IMR-90 (cell line): ENCODE measurements around the gene TRIM41. TPM values are rescaled to one million over a fixed set of nuclear protein-coding genes. Genes with fewer than 3 reads are reported as not detected.
A peak's percentile ranks its signal among the peaks of the same experiment; 100 is the strongest.

Source experiments
- ATAC-seq: fragments of 200-7000 bp; cut with Tn5 transposase; 2 replicates; pipeline ENCODE4 v1.9.1; 2020; ENCODE audit warnings: low read depth, mild to moderate bottlenecking, moderate library complexity
- BruUV-seq: library from RNA; stranded (reverse); fragments of 400-500 nt; replicated peaks from 2 replicates; lab custom pipeline; 2021; lab: Mats Ljungman, UMichigan
- CTCF ChIA-PET: fragments of 300-600 bp; formaldehyde crosslinking; extraction: SDS; loops from one replicate; lab custom pipeline; 2021; ENCODE audit warnings: antibody characterized with exemption; lab: Yijun Ruan, JAX
- POLR2A ChIA-PET: fragments of 300-600 bp; sonication (Branson Sonifier 250); formaldehyde crosslinking; loops from one replicate; lab custom pipeline; 2022; ENCODE audit warnings: antibody characterized with exemption; ENCODE audit not compliant: unreplicated experiment; lab: Charles Lee
- DNase-seq: peaks from one replicate; pipeline ENCODE4 v3.0.0; 2013
- H2AFZ ChIP-seq: replicated peaks from 2 replicates; pipeline ENCODE3; 2013; ENCODE audit warnings: low read length, mild to moderate bottlenecking; ENCODE audit not compliant: poor library complexity
- H2AK5ac ChIP-seq: 2 replicates; pipeline ENCODE4 v1.6.1; 2013; ENCODE audit warnings: low read depth, low read length, inconsistent platforms
- H2AK9ac ChIP-seq: replicated peaks from 2 replicates; pipeline ENCODE3; 2013; ENCODE audit warnings: mild to moderate bottlenecking, low read depth, low read length, moderate library complexity; ENCODE audit not compliant: poor library complexity
- H2BK120ac ChIP-seq: 2 replicates; pipeline ENCODE4 v1.6.1; 2013; ENCODE audit warnings: low read depth, low read length, inconsistent platforms
- H2BK15ac ChIP-seq: 3 replicates; pipeline ENCODE4 v1.6.1; 2013; ENCODE audit warnings: low read depth, low read length, inconsistent platforms
- H2BK20ac ChIP-seq: 2 replicates; pipeline ENCODE4 v1.6.1; 2013; ENCODE audit warnings: low read depth, mild to moderate bottlenecking, inconsistent platforms, low read length, moderate library complexity
- H2BK5ac ChIP-seq: 2 replicates; pipeline ENCODE4 v1.6.1; 2013; ENCODE audit warnings: mild to moderate bottlenecking, low read depth, low read length, inconsistent platforms; ENCODE audit not compliant: poor library complexity, severe bottlenecking
- H3K14ac ChIP-seq: replicated peaks from 2 replicates; pipeline ENCODE4 v1.6.1; 2013; ENCODE audit warnings: low read depth, low read length, inconsistent platforms
- H3K18ac ChIP-seq: 2 replicates; pipeline ENCODE4 v1.6.1; 2013; ENCODE audit warnings: low read depth, low read length, control low read depth
- H3K23ac ChIP-seq: 2 replicates; pipeline ENCODE4 v1.6.1; 2013; ENCODE audit warnings: low read depth, low read length, inconsistent platforms
- H3K27ac ChIP-seq: 2 replicates; pipeline ENCODE4 v1.5.1; 2013; ENCODE audit warnings: mild to moderate bottlenecking, control low read depth, low read length; ENCODE audit not compliant: insufficient read depth
- H3K27me3 ChIP-seq: 2 replicates; pipeline ENCODE4 v1.6.1; 2013; ENCODE audit warnings: low read length; ENCODE audit not compliant: control insufficient read depth, insufficient read depth
- H3K36me3 ChIP-seq: 2 replicates; pipeline ENCODE4 v1.6.1; 2013; ENCODE audit warnings: low read length, mixed read lengths; ENCODE audit not compliant: control insufficient read depth, insufficient read depth
- H3K4ac ChIP-seq: 2 replicates; pipeline ENCODE4 v1.6.1; 2013; ENCODE audit warnings: low read depth, low read length, inconsistent platforms
- H3K4me1 ChIP-seq: 2 replicates; pipeline ENCODE4 v1.6.1; 2013; ENCODE audit warnings: low read length, mixed read lengths; ENCODE audit not compliant: control insufficient read depth, insufficient read depth
- H3K4me2 ChIP-seq: 2 replicates; pipeline ENCODE4 v1.6.1; 2013; ENCODE audit warnings: low read depth, mild to moderate bottlenecking, control low read depth, low read length, moderate library complexity
- H3K4me3 ChIP-seq: 2 replicates; pipeline ENCODE4 v1.5.1; 2013; ENCODE audit warnings: low read depth, mild to moderate bottlenecking, control low read depth, low read length, moderate library complexity; ENCODE audit not compliant: insufficient read depth
- H3K56ac ChIP-seq: 2 replicates; pipeline ENCODE4 v1.6.1; 2013; ENCODE audit warnings: low read length, inconsistent platforms; ENCODE audit not compliant: insufficient read depth; ENCODE audit errors: extremely low read depth
- H3K79me1 ChIP-seq, 2 experiments: 2 replicates each; pipeline ENCODE4 v1.6.1; 2013; ENCODE audit warnings: low read length in 2 of 2, inconsistent platforms in 1 of 2, low read depth in 1 of 2
- H3K9ac ChIP-seq: 2 replicates; pipeline ENCODE4 v1.6.1; 2013; ENCODE audit warnings: low read depth, low read length, control low read depth
- H3K9me1 ChIP-seq: 2 replicates; pipeline ENCODE4 v1.6.1; 2013; ENCODE audit warnings: low read length, inconsistent platforms; ENCODE audit not compliant: insufficient read depth
- H3K9me3 ChIP-seq: 2 replicates; pipeline ENCODE4 v1.6.1; 2013; ENCODE audit warnings: low read length; ENCODE audit not compliant: control insufficient read depth, insufficient read depth
- H4K20me1 ChIP-seq: 2 replicates; pipeline ENCODE4 v1.6.1; 2013; ENCODE audit warnings: low read length, inconsistent platforms; ENCODE audit not compliant: insufficient read depth
- H4K5ac ChIP-seq: 2 replicates; pipeline ENCODE4 v1.6.1; 2013; ENCODE audit warnings: mild to moderate bottlenecking, low read depth, low read length, control low read depth
- H4K8ac ChIP-seq, 2 experiments: 2 replicates each; pipeline ENCODE4 v1.6.1; 2013; ENCODE audit warnings: low read depth in 2 of 2, low read length in 2 of 2, control low read depth in 1 of 2, inconsistent platforms in 1 of 2
- H4K91ac ChIP-seq: 2 replicates; pipeline ENCODE4 v1.6.1; 2013; ENCODE audit warnings: low read depth, low read length, inconsistent platforms; ENCODE audit not compliant: insufficient read depth
- BHLHE40 ChIP-seq: fragments of 150-350 bp; IDR thresholded peaks from 2 replicates; pipeline ENCODE4 v1.6.1; 2016; ENCODE audit warnings: mild to moderate bottlenecking, low read depth, low read length
- CEBPB ChIP-seq: IDR thresholded peaks from 2 replicates; pipeline ENCODE4 v1.6.1; 2012; ENCODE audit warnings: low read depth, low read length, improper control_type of control experiment
- CHD1 ChIP-seq: IDR thresholded peaks from 2 replicates; pipeline ENCODE4 v1.6.1; 2012; ENCODE audit warnings: low read depth, low read length, improper control_type of control experiment
- FOS ChIP-seq: fragments of 150-350 bp; IDR thresholded peaks from 2 replicates; pipeline ENCODE4 v1.6.1; 2016; ENCODE audit warnings: low read depth, low read length
- MAFK ChIP-seq: IDR thresholded peaks from 2 replicates; pipeline ENCODE4 v1.6.1; 2012; ENCODE audit warnings: low read depth, low read length, improper control_type of control experiment
- MAZ ChIP-seq: IDR thresholded peaks from 2 replicates; pipeline ENCODE4 v1.6.1; 2012; ENCODE audit warnings: low read depth, mild to moderate bottlenecking, low read length, improper control_type of control experiment, moderate library complexity, borderline replicate concordance
- MXI1 ChIP-seq: IDR thresholded peaks from 2 replicates; pipeline ENCODE4 v1.6.1; 2012; ENCODE audit warnings: low read depth, mild to moderate bottlenecking, low read length, moderate library complexity, borderline replicate concordance
- NFE2L2 ChIP-seq: fragments of 150-350 bp; IDR thresholded peaks from 2 replicates; pipeline ENCODE4 v1.6.1; 2016; ENCODE audit warnings: low read depth, mild to moderate bottlenecking, low read length
- POLR2A ChIP-seq: IDR thresholded peaks from 2 replicates; pipeline ENCODE4 v1.6.1; 2012; ENCODE audit warnings: mild to moderate bottlenecking, low read depth, low read length
- RAD21 ChIP-seq: IDR thresholded peaks from 2 replicates; pipeline ENCODE4 v1.6.1; 2012; ENCODE audit warnings: low read length, improper control_type of control experiment
- RCOR1 ChIP-seq: IDR thresholded peaks from 2 replicates; pipeline ENCODE4 v1.6.1; 2012; ENCODE audit warnings: mild to moderate bottlenecking, low read length, improper control_type of control experiment; ENCODE audit not compliant: insufficient replicate concordance
- RFX5 ChIP-seq: IDR thresholded peaks from 2 replicates; pipeline ENCODE4 v1.8.0; 2012; ENCODE audit warnings: low read depth, mild to moderate bottlenecking, low read length, moderate library complexity
- SMC3 ChIP-seq: fragments of 150-350 bp; IDR thresholded peaks from 2 replicates; pipeline ENCODE4 v1.6.1; 2016; ENCODE audit warnings: low read depth, mild to moderate bottlenecking, antibody characterized with exemption, low read length, moderate library complexity
- WGBS, 2 experiments: methylation state at CpG; one replicate each; pipeline versions ENCODE4 v1.1.5 to v1.1.7; 2013; ENCODE audit warnings: missing lambda C conversion rate in 2 of 2; ENCODE audit not compliant: insufficient read length in 1 of 2; ENCODE audit errors: extremely low coverage in 2 of 2; 5-methylcytosine and 5-hydroxymethylcytosine counted together
- dilution Hi-C: fragments of 300-500 bp; cut with HindIII; formaldehyde crosslinking; loops from one replicate; pipeline ENCODE4 v1.14.3; 2018; ENCODE audit warnings: low sequenced_read_pairs; ENCODE audit not compliant: unreplicated experiment
- in situ Hi-C: fragments of 300-500 bp; cut with MboI; formaldehyde crosslinking; loops from 3 replicates; pipeline ENCODE4 v1.14.3; 2019; ENCODE audit warnings: low sequenced_read_pairs, inconsistent platforms, mixed read lengths
- intact Hi-C: fragments of 100-400 bp; cut with micrococcal nuclease; formaldehyde crosslinking; loops from 2 replicates; pipeline ENCODE4 v1.10.0; 2022
- polyA plus RNA-seq, 3 experiments: library from polyadenylated mRNA; depleted of rRNA; stranded (reverse); fragments of >200 nt; gene quantifications; 2 replicates each; pipeline ENCODE4 v1.2.3, GENCODE V29; 2012; ENCODE audit warnings: low replicate concordance in 1 of 3
- total RNA-seq: library from RNA; depleted of rRNA; stranded (reverse); fragments of >200 nt; gene quantifications from 2 replicates; pipeline ENCODE4 v1.2.3, GENCODE V29; 2012
- TF ChIP-seq, protein P1 (sequence below): fragments of 150-350 bp; IDR thresholded peaks from 2 replicates; pipeline ENCODE4 v1.6.1; 2017; ENCODE audit warnings: mild to moderate bottlenecking, antibody characterized with exemption, low read length, low read depth
- TF ChIP-seq, protein P2 (sequence below): fragments of 150-350 bp; IDR thresholded peaks from 2 replicates; pipeline ENCODE4 v1.6.1; 2016; ENCODE audit warnings: low read depth, mild to moderate bottlenecking, low read length, moderate library complexity, borderline replicate concordance

Gene TRIM41
- total and polyA plus RNA-seq, 2 of the 4 experiments (the other 2 are of a cell fraction): 5.9 to 15.7 TPM

DNA sequence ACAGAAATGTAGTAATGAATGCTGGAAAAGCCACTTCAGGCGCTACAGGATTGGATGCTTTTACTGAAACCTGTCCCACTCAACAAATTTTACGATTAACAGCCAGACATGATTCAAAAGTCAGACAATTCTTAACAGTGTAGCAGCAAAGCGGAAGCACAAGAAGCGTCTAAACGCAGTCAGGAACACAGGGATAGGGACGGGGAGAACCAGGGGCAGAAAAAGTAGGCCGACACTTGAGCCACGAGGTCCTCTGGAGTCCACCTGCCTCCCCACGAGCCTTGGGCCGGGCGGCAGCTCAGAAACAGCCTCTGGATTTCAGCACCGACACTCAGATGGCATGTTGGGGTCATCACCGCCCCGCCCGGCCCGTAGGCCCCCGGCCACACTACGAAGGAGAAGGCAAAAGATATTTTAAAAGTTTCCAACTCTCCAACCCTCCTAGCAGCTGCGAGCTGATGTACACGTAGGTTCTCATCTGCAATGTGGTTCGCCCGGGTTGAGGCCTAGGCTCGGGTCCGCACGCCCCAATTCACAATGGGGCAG, 20.0 kb downstream of the TRIM41 start:
- Histone ChIP-seq H3K14ac (peak overlapping the region; percentile 80), H3K9ac (peak overlapping the region; percentile 91), H2AFZ (peak overlapping the region; percentile 90), H3K23ac (peak overlapping the region; percentile 49), H4K5ac (peak overlapping the region; percentile 58), H4K8ac (peak overlapping the region; percentile 80 to 89), H2AK9ac (peak overlapping the region; percentile 99), H3K9me1 (peaks cover 26% of the 10 kb centered on the region), H3K27ac (peak overlapping the region; percentile 88), H2BK20ac (no peak overlapping the region), H3K4me2 (peak overlapping the region; percentile 99), H3K36me3 (peaks cover 44% of the 10 kb centered on the region), H3K4ac (peak overlapping the region; percentile 92), H3K56ac (peak overlapping the region; percentile 80), H2BK15ac (no peak overlapping the region), H2BK5ac (peak overlapping the region; percentile 89), H3K27me3 (no peaks in the 10 kb centered on the region), H3K9me3 (no peaks in the 10 kb centered on the region), H3K18ac (peak overlapping the region; percentile 30; the same call in 1 of the 2 replicates), H2AK5ac (peak overlapping the region; percentile 93), H4K20me1 (peaks cover 61% of the 10 kb centered on the region), H3K79me1 (peaks cover 19 to 55% of the 10 kb centered on the region in 2 experiments), H3K4me1 (peaks cover 15% of the 10 kb centered on the region), H2BK120ac (0 out of 2 replicates have a peak overlapping the region, but pooled peaks have one; percentile 24), H3K4me3 (peak overlapping the region; percentile 85), H4K91ac (peak overlapping the region; percentile 80)
- DNase-seq (no peak), ATAC-seq (no peak)
- ChIA-PET CTCF (interaction anchor here (1.6 kb wide), 1 partner anchor 18 kb away, joined by 5 read pairs; the partner anchor contains the start of gene TRIM52), POLR2A (no interaction called here)
- 5% methylated on average over 4 of the region's 25 CpGs; no CpG with 5 or more reads in 1 of the 2 experiments for WGBS, 2 experiments
- dilution Hi-C loops: no loop called here
- no TSS peak for BruUV-seq
- intact Hi-C loops: loop anchor here (1.0 kb wide), 1 partner anchor 36 kb away; no protein-coding TSS in a partner anchor
- in situ Hi-C loops: no loop called here
- TF ChIP-seq RAD21 (no peak), BHLHE40 (no peak), MAZ (no peak), RFX5 (no peak), NFE2L2 (no peak), SMC3 (no peak), CEBPB (no peak), CHD1 (no peak; the same call in 1 of the 2 replicates), POLR2A (no peak), FOS (no peak), RCOR1 (no peak), MAFK (no peak), MXI1 (no peak)
- TF ChIP-seq, protein P1, sequence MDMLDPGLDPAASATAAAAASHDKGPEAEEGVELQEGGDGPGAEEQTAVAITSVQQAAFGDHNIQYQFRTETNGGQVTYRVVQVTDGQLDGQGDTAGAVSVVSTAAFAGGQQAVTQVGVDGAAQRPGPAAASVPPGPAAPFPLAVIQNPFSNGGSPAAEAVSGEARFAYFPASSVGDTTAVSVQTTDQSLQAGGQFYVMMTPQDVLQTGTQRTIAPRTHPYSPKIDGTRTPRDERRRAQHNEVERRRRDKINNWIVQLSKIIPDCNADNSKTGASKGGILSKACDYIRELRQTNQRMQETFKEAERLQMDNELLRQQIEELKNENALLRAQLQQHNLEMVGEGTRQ: no peak
- TF ChIP-seq, protein P2, sequence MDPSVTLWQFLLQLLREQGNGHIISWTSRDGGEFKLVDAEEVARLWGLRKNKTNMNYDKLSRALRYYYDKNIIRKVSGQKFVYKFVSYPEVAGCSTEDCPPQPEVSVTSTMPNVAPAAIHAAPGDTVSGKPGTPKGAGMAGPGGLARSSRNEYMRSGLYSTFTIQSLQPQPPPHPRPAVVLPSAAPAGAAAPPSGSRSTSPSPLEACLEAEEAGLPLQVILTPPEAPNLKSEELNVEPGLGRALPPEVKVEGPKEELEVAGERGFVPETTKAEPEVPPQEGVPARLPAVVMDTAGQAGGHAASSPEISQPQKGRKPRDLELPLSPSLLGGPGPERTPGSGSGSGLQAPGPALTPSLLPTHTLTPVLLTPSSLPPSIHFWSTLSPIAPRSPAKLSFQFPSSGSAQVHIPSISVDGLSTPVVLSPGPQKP: no peak
